HG03159 (cell line): ENCODE results near the gene APOBEC3C.
"Not testable (repeated sequence)": the region's sequence is repeated elsewhere in the genome, so short reads cannot be mapped to it uniquely, and the experiment has no call there.

Source experiments
- ATAC-seq: cut with Tn5 transposase; IDR thresholded peaks from one replicate; pipeline ENCODE4 v1.9.1; 2021; ENCODE audit warnings: mild to moderate bottlenecking, moderate library complexity; ENCODE audit not compliant: unreplicated experiment

Gene APOBEC3C

DNA sequence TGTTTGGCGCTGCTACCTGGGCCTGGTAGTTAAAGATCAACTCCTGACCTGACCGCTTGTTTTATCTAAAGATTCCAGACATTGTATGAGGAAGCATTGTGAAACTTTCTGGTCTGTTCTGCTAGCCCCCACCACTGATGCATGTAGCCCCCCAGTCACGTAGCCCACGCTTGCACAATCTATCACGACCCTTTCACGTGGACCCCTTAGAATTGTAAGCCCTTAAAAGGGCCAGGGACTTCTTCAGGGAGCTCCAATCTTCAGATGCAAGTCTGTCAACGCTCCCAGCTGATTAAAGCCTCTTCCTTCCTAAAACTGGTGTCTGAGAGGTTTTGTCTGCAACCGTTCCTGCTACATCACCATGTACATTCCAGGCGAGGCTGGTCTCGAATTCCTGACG, 41.6 kb downstream of the APOBEC3C start:
- ATAC-seq = no peak

- ATAC-seq = not testable (repeated sequence)
Measured at GRCh38 chr22:39061290-39061689, 47.2 kb downstream of the APOBEC3C start.

DNA sequence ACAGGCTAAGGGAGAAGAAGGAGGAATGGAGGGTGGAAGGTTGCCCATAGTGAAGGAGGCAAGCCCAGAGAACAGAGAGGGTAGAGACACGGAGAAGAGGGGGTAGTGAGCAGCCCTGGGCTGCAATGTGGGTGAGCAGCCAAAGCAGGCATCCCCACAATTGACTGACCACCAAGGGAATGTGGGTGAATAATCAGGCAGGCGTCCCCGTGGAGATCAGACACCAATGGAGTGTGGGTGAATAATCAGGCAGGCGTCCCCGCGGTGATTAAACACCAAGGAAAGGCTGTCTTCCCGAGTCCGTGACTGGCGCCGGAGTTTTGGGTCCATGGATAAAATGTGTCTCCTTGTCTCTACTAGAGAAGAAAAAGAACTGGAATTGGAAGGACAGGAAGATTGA, 47.9 kb downstream of the APOBEC3C start:
- ATAC-seq = not testable (repeated sequence)

DNA sequence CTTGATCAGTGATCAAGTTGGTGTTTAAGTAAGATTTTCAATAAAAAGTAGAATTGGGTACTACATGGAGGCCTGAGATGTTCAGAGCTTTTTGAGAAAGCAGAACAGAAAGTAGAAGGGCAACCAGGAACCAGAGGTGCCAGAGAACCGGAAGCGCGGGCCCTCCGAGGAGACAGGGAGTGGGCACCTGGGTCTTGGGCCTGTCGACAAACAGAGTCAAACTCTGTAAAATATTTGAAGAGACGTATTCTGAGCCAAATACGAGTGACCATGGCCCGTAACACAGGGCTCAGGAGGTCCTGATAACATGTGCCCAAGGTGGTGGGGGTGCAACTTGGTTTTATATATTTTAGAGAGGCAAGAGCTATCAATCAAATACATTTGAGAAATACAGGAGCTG, 49.8 kb downstream of the APOBEC3C start:
- ATAC-seq = not testable (repeated sequence)

DNA sequence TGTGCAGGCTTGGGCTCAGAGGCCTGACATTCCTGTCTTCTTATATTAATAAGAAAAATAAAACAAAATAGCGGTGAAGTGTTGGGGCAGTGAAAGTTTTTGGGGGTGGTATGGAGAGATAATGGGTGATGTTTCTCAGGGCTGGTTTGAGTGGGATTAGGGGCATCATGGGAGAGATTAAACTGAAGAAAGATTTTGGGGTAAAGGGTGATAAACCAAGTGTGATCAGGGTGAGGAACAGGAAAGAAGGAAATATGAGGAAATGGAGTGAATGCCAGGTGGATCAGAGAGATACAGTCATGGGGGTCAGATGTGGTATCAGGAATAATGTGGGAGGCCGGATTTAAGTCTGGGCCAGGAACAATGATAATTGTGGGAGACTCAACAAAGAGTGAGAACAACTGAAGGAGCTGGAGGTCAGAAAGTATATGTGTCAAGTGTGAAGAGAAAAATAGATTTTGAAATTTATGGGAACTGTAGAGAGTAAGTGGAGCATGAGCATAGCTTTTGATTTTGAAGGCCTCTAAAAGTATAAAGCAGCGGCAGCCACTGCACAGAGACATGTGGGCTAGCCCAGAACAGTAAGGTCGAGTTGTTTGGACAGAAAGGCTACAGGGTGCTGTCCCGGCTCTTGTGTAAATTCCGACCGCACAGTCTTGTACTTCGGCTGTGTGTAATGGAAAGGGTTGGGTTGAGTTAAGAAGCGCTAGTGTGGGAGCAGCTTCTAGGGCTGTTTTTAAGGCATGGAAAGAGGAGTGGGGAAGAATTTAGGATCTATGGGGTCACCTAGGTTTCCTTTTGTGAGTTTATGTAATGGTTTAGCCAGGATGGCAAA, 52.6 kb downstream of the APOBEC3C start:
- ATAC-seq = not testable (repeated sequence)

DNA sequence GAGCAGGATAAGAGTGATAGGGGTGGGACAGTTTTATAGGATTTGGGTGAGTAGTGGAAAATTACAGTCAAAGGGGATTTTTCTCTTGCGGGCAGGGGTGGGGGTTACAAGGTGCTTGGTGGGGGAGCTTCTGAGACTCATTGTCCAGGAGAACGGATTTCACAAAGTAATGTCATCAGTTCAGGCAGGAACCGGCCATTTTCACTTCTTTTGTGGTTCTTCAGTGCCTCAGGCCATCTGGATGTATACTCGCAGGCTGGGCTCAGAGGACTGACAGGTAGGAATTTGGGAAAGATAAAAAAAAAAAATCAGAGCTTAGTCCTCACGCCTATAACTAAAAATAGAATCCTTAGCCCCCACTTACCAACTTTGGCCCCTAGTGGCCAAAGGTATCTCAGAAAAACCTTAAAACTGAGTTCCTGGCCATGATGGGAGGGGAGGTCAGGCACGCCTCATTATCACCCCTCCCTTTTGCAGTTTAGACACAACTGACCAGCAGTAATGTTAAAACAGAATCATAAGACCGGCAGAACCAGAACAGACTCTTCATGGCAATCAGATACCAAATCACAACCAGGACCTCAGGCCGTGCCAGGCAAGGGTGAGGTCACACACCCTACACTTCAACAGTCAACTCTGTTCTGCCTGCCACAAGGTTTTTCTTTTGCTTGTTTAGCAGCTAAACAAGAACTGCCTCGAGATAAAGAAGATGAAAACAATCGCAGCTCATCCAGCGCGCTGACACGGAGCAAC, 54.2 kb downstream of the APOBEC3C start:
- ATAC-seq = no peak
